K562 (cell line): Measurements from ENCODE around the gene IGSF21. TPM values are rescaled to one million over a fixed set of nuclear protein-coding genes. Genes with fewer than 3 reads are reported as not detected.

Experiments
- ELK3 ChIP-seq: fragments of 450-650 bp; formaldehyde crosslinking; IDR thresholded peaks from 2 replicates; pipeline ENCODE4 v1.4.0; 2020; ENCODE audit warnings: mild to moderate bottlenecking
- EWSR1 ChIP-seq: fragments of 450-650 bp; IDR thresholded peaks from 2 replicates; pipeline ENCODE4 v1.6.1; 2018; ENCODE audit warnings: borderline replicate concordance, mild to moderate bottlenecking, low read depth, moderate library complexity; ENCODE audit not compliant: partially characterized antibody
- GTF2A2 ChIP-seq: IDR thresholded peaks from 2 replicates; pipeline ENCODE4 v1.6.1; 2016; ENCODE audit warnings: mild to moderate bottlenecking, missing genetic modification characterization, missing compliant biosample characterization
- KAT7 ChIP-seq: sonication (generic); formaldehyde crosslinking; IDR thresholded peaks from 2 replicates; pipeline ENCODE4 v1.8.0; 2022; ENCODE audit warnings: missing genetic modification reagents, mild to moderate bottlenecking, borderline replicate concordance
- KLF1 ChIP-seq: fragments of 450-650 bp; IDR thresholded peaks from 2 replicates; pipeline ENCODE4 v1.6.1; 2016; ENCODE audit warnings: missing genetic modification characterization, missing compliant biosample characterization
- NCOR1 ChIP-seq: fragments of 450-650 bp; IDR thresholded peaks from 2 replicates; pipeline ENCODE4 v1.6.1; 2016; ENCODE audit warnings: mild to moderate bottlenecking, moderate library complexity
- NFYB ChIP-seq: IDR thresholded peaks from 2 replicates; pipeline ENCODE4 v1.6.1; 2011; ENCODE audit warnings: mild to moderate bottlenecking, moderate library complexity; ENCODE audit not compliant: insufficient read length; ENCODE audit errors: extremely low read depth
- SREBF2 ChIP-seq: sonication (generic); formaldehyde crosslinking; IDR thresholded peaks from 2 replicates; pipeline ENCODE4 v1.4.0; 2020; ENCODE audit warnings: mild to moderate bottlenecking, missing genetic modification reagents
- SRF ChIP-seq, 2 experiments: fragments of 250-450, 450-650 bp in 1 of 2; sonication (Bioruptor Pico) in 1 of 2; sonication (generic) in 1 of 2; formaldehyde crosslinking; IDR thresholded peaks; 2 replicates each; pipeline versions ENCODE4 v1.5.0 to v1.5.1; 2020 to 2022; ENCODE audit warnings: mild to moderate bottlenecking in 1 of 2, missing genetic modification reagents in 1 of 2
- VEZF1 ChIP-seq: fragments of 200-800 bp; sonication (Bioruptor generic); IDR thresholded peaks from 2 replicates; pipeline ENCODE4 v1.6.1; 2017; ENCODE audit warnings: missing genetic modification characterization, missing compliant biosample characterization
- ZZZ3 ChIP-seq: fragments of 450-650 bp; IDR thresholded peaks from 2 replicates; pipeline ENCODE4 v1.6.1; 2016; ENCODE audit warnings: antibody characterized with exemption, mild to moderate bottlenecking, moderate library complexity
- polyA plus RNA-seq, 8 experiments: library from polyadenylated mRNA; depleted of rRNA in 4 of 8; stranded (reverse) in 5 of 8; unstranded in 3 of 8; fragments of >200 nt; fragmentation: Nextera tagmentation in 2 of 8; fragmentation: Illumina TruSeq in 1 of 8; extraction: Ambion mirVana in 2 of 8; extraction: Trizol in 1 of 8; gene quantifications; 2 replicates each; pipeline versions ENCODE4 v1.2.1 to v1.2.3, GENCODE V29; 2011 to 2014; ENCODE audit warnings: inconsistent platforms in 1 of 8, missing spikeins in 1 of 8
- total RNA-seq, 7 experiments: library from RNA; depleted of rRNA in 6 of 7; stranded (reverse); fragments of >200 nt in 6 of 7; fragmentation: Illumina TruSeq in 2 of 7; extraction: Trizol in 2 of 7; gene quantifications; 2 replicates each; pipeline versions ENCODE4 v1.2.1 to v1.2.3, GENCODE V29; 2011 to 2021; ENCODE audit warnings: low replicate concordance in 1 of 7
- TF ChIP-seq, protein P1 (sequence below): fragments of 250-450 bp; sonication (Bioruptor Pico); IDR thresholded peaks from 2 replicates; pipeline ENCODE4 v1.8.0; 2022; ENCODE audit warnings: moderate library complexity, mild to moderate bottlenecking, inconsistent platforms
- TF ChIP-seq, protein P2 (sequence below): fragments of 250-450 bp; sonication (Bioruptor Pico); IDR thresholded peaks from 2 replicates; pipeline ENCODE4 v1.4.0; 2020; ENCODE audit warnings: mild to moderate bottlenecking, moderate library complexity
- TF ChIP-seq, protein P3 (sequence below): IDR thresholded peaks from 2 replicates; pipeline ENCODE4 v1.6.1; 2012; ENCODE audit warnings: low read depth, low read length, improper control_type of control experiment, borderline replicate concordance
- TF ChIP-seq, protein P4 (sequence below): sonication (generic); formaldehyde crosslinking; IDR thresholded peaks from 2 replicates; pipeline ENCODE4 v1.8.0; 2022; ENCODE audit warnings: missing genetic modification reagents, mild to moderate bottlenecking, borderline replicate concordance
- TF ChIP-seq, protein P5 (sequence below): fragments of 450-650 bp; formaldehyde crosslinking; IDR thresholded peaks from 2 replicates; pipeline ENCODE4 v1.4.0; 2022; ENCODE audit warnings: missing genetic modification characterization

Gene IGSF21
- total and polyA plus RNA-seq, 9 of the 15 experiments (the other 6 are each of a cell fraction or from before 2014, with no cell fraction given) = not detected

DNA sequence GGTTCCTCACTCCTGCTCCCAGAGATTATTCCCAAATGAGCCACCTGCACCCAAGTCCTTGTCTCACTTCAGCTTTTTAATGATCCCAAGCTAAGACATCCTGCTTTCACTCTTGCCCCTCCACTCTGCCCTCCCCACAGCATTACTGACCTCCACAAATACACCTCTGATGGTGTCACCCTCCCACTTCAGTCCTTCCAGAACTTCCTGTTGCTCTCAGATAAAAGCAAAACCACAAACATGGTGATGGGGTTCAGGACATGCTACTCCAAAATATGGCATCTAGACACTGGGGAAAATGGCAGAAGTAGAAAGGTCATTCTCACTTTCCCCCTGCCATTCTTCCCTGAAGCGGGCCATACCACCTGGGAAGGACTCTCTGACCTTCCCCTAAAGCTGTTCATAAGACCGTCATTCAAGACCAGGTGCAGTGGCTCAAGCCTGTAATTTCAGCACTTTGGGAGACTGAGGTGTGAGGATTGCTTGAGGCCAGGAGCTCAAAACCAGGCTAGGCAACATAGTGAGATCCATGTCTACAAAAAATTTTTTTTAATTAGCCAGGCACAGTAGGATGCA, 307.4 kb downstream of the IGSF21 start (continued):
- no peak for TF ChIP-seq KAT7
- TF ChIP-seq, protein P1, sequence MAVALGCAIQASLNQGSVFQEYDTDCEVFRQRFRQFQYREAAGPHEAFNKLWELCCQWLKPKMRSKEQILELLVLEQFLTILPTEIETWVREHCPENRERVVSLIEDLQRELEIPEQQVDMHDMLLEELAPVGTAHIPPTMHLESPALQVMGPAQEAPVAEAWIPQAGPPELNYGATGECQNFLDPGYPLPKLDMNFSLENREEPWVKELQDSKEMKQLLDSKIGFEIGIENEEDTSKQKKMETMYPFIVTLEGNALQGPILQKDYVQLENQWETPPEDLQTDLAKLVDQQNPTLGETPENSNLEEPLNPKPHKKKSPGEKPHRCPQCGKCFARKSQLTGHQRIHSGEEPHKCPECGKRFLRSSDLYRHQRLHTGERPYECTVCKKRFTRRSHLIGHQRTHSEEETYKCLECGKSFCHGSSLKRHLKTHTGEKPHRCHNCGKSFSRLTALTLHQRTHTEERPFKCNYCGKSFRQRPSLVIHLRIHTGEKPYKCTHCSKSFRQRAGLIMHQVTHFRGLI (CRISPR knock-in tag) = no peak
- TF ChIP-seq, protein P2, sequence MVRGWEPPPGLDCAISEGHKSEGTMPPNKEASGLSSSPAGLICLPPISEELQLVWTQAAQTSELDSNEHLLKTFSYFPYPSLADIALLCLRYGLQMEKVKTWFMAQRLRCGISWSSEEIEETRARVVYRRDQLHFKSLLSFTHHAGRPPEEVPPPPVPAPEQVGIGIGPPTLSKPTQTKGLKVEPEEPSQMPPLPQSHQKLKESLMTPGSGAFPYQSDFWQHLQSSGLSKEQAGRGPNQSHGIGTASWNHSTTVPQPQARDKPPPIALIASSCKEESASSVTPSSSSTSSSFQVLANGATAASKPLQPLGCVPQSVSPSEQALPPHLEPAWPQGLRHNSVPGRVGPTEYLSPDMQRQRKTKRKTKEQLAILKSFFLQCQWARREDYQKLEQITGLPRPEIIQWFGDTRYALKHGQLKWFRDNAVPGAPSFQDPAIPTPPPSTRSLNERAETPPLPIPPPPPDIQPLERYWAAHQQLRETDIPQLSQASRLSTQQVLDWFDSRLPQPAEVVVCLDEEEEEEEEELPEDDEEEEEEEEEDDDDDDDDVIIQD (CRISPR knock-in tag) = no peak
- no peak; the same call in 1 of the 2 replicates for TF ChIP-seq NCOR1
- TF ChIP-seq, protein P3, sequence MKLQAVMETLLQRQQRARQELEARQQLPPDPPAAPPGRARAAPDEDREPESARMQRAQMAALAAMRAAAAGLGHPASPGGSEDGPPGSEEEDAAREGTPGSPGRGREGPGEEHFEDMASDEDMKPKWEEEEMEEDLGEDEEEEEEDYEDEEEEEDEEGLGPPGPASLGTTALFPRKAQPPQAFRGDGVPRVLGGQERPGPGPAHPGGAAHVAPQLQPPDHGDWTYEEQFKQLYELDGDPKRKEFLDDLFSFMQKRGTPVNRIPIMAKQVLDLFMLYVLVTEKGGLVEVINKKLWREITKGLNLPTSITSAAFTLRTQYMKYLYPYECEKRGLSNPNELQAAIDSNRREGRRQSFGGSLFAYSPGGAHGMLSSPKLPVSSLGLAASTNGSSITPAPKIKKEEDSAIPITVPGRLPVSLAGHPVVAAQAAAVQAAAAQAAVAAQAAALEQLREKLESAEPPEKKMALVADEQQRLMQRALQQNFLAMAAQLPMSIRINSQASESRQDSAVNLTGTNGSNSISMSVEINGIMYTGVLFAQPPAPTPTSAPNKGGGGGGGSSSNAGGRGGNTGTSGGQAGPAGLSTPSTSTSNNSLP = no peak
- TF ChIP-seq, protein P4, sequence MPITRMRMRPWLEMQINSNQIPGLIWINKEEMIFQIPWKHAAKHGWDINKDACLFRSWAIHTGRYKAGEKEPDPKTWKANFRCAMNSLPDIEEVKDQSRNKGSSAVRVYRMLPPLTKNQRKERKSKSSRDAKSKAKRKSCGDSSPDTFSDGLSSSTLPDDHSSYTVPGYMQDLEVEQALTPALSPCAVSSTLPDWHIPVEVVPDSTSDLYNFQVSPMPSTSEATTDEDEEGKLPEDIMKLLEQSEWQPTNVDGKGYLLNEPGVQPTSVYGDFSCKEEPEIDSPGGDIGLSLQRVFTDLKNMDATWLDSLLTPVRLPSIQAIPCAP (CRISPR knock-in tag) = no peak
- TF ChIP-seq, protein P5, sequence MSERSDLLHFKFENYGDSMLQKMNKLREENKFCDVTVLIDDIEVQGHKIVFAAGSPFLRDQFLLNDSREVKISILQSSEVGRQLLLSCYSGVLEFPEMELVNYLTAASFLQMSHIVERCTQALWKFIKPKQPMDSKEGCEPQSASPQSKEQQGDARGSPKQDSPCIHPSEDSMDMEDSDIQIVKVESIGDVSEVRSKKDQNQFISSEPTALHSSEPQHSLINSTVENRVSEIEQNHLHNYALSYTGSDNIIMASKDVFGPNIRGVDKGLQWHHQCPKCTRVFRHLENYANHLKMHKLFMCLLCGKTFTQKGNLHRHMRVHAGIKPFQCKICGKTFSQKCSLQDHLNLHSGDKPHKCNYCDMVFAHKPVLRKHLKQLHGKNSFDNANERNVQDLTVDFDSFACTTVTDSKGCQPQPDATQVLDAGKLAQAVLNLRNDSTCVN = peak; percentile 62; the same call in 1 of the 2 replicates
- TF ChIP-seq SRF (CRISPR knock-in tag; IDR thresholded peaks at IDR 0.05) = no peak
- TF ChIP-seq ELK3 (CRISPR knock-in tag) = no peak
- no peak for TF ChIP-seq SREBF2
- TF ChIP-seq GTF2A2 (tag) = no peak
- no peak for TF ChIP-seq ZZZ3
- TF ChIP-seq KLF1 (tag) = no peak
- peak; percentile 73 for TF ChIP-seq VEZF1 (CRISPR knock-in tag)
- TF ChIP-seq NFYB = no peak
- no peak for TF ChIP-seq EWSR1
